Right lobe of liver (tissue), 4 donors: ENCODE results near the gene LRP5.

Source experiments
- CTCF ChIP-seq, 4 donors: fragments of 200-600 bp in 3 of 4; fragments of 450-650 bp in 1 of 4; IDR thresholded peaks; one replicate each; pipeline versions ENCODE4 v1.5.1 to v1.8.0; 2016 to 2022; ENCODE audit warnings: antibody characterized with exemption in 4 of 4, mild to moderate bottlenecking in 2 of 4
- POLR2A ChIP-seq: fragments of 450-650 bp; IDR thresholded peaks from one replicate; pipeline ENCODE4 v1.6.1; 2017; ENCODE audit warnings: antibody characterized with exemption, mild to moderate bottlenecking
- donor health status: DM: no; HTN: no; CAD: no.
- donor health status: DM: no; HTN: no; CAD: no.
- donor health status: DM: no; HTN: yes; CAD: no.

- no peak for TF ChIP-seq CTCF (IDR thresholded peaks at IDR 0.05)
- TF ChIP-seq POLR2A: no peak
Measured at GRCh38 chr11:68409748-68410344, 97.5 kb downstream of the LRP5 start.
